MCF 10A (cell line): Measurements from ENCODE around the gene FSHB. TPM values are rescaled to one million over a fixed set of nuclear protein-coding genes. Genes with fewer than 3 reads are reported as not detected.
A peak's percentile ranks its signal among the peaks of the same experiment; 100 is the strongest.
"Not testable (repeated sequence)": the region's sequence is repeated elsewhere in the genome, so short reads cannot be mapped to it uniquely, and the experiment has no call there.

Source experiments
- BruUV-seq: library from RNA; stranded (reverse); fragments of 400-500 nt; replicated peaks from 2 replicates; lab custom pipeline; 2021; lab: Mats Ljungman, UMichigan
- CTCF ChIA-PET: fragments of 300-600 bp; sonication (Branson Sonifier 250); formaldehyde crosslinking; extraction: SDS; loops from one replicate; lab custom pipeline; 2021; ENCODE audit warnings: antibody characterized with exemption, inconsistent platforms; lab: Yijun Ruan, JAX
- POLR2A ChIA-PET: fragments of 300-600, 350-650 bp; sonication (Branson Sonifier 250); formaldehyde crosslinking; extraction: SDS; loops from one replicate; lab custom pipeline; 2020; ENCODE audit warnings: antibody characterized with exemption, inconsistent platforms; lab: Yijun Ruan, JAX
- DNase-seq: peaks from one replicate; pipeline ENCODE4 v3.0.0-alpha.2; 2018; ENCODE audit not compliant: unreplicated experiment
- H3K27ac Mint-ChIP-seq: one replicate; pipeline ENCODE4 v1.8.0; 2022; ENCODE audit warnings: mild to moderate bottlenecking, low read depth, mixed read lengths; ENCODE audit not compliant: unreplicated experiment
- H3K27me3 Mint-ChIP-seq: one replicate; pipeline ENCODE4 v1.8.0; 2022; ENCODE audit warnings: mixed read lengths; ENCODE audit not compliant: insufficient read depth, unreplicated experiment
- H3K36me3 Mint-ChIP-seq: one replicate; pipeline ENCODE4 v1.8.0; 2022; ENCODE audit warnings: mild to moderate bottlenecking, moderate library complexity, mixed read lengths; ENCODE audit not compliant: insufficient read depth, unreplicated experiment
- H3K4me1 Mint-ChIP-seq: one replicate; pipeline ENCODE4 v1.8.0; 2022; ENCODE audit warnings: mixed read lengths; ENCODE audit not compliant: insufficient read depth, unreplicated experiment
- H3K4me3 Mint-ChIP-seq: one replicate; pipeline ENCODE4 v1.8.0; 2022; ENCODE audit warnings: mild to moderate bottlenecking, moderate library complexity, mixed read lengths; ENCODE audit not compliant: unreplicated experiment
- H3K9me3 Mint-ChIP-seq: one replicate; pipeline ENCODE4 v1.8.0; 2022; ENCODE audit warnings: mixed read lengths; ENCODE audit not compliant: unreplicated experiment
- CTCF ChIP-seq: fragments of 200-600 bp; IDR thresholded peaks from one replicate; pipeline ENCODE4 v1.8.0; 2022; ENCODE audit warnings: antibody characterized with exemption, mild to moderate bottlenecking; ENCODE audit not compliant: unreplicated experiment
- intact Hi-C: fragments of 100-400 bp; cut with micrococcal nuclease; formaldehyde crosslinking; loops from 2 replicates; pipeline ENCODE4 v1.14.1; 2022
- total RNA-seq: library from RNA; stranded (reverse); gene quantifications from 2 replicates; pipeline ENCODE4 v1.2.3, GENCODE V29; 2022

The FSHB gene
- total RNA-seq, 1 experiment from 2014 or later: not detected

- intact Hi-C loops: loop anchor here (2.0 to 5.0 kb wide), 2 partner anchors 67 to 114 kb away; no protein-coding TSS in a partner anchor
- peak overlapping the region; percentile 88 for H3K27ac Mint-ChIP-seq
- no peak overlapping the region for H3K4me3 Mint-ChIP-seq
- H3K9me3 Mint-ChIP-seq: no peaks in the 10 kb centered on the region
- H3K4me1 Mint-ChIP-seq: no peaks in the 10 kb centered on the region
- no TSS peak for BruUV-seq
- TF ChIP-seq CTCF: no peak
- ChIA-PET POLR2A (interaction anchor here (0.5 to 2.3 kb wide), 5 partner anchors 11 to 124 kb away, joined by 3 to 11 read pairs (median 3); partner anchors contain the start of gene ARL14EP), CTCF (interaction anchor here (0.6 to 2.9 kb wide), 15 partner anchors 10 to 749 kb away, joined by 3 to 71 read pairs (median 5); partner anchors contain the start of gene ARL14EP)
- DNase-seq: peak; percentile 86
- no peaks in the 10 kb centered on the region for H3K27me3 Mint-ChIP-seq
- no peaks in the 10 kb centered on the region for H3K36me3 Mint-ChIP-seq
These were observed 32.9 kb upstream of the FSHB start for GRCh38 chr11:30197869-30198268.

GRCh38 chr11:30202989-30203388 is 27.8 kb upstream of the FSHB start:
- intact Hi-C loops, H3K36me3 Mint-ChIP-seq, H3K9me3 Mint-ChIP-seq, H3K4me3 Mint-ChIP-seq, DNase-seq, H3K27ac Mint-ChIP-seq, BruUV-seq, H3K27me3 Mint-ChIP-seq, POLR2A ChIA-PET, H3K4me1 Mint-ChIP-seq: not testable (repeated sequence)
- CTCF ChIA-PET: interaction anchor here (1.1 kb wide), 1 partner anchor 60 kb away, joined by 6 read pairs; no protein-coding TSS in a partner anchor

GRCh38 chr11:30203850-30204249 is 27.0 kb upstream of the FSHB start:
- H3K36me3 Mint-ChIP-seq: no peaks in the 10 kb centered on the region
- intact Hi-C loops: no loop called here
- no peak overlapping the region for H3K4me3 Mint-ChIP-seq
- no peak overlapping the region for H3K27ac Mint-ChIP-seq
- POLR2A ChIA-PET: interaction anchor here (1.0 kb wide), 1 partner anchor 119 kb away, joined by 3 read pairs; the partner anchor contains the start of gene ARL14EP
- CTCF ChIA-PET: interaction anchor here (0.5 to 1.1 kb wide), 4 partner anchors 35 to 571 kb away, joined by 3 to 8 read pairs (median 4); no protein-coding TSS in a partner anchor
- no peak for TF ChIP-seq CTCF
- DNase-seq: no peak
- no peaks in the 10 kb centered on the region for H3K4me1 Mint-ChIP-seq
- no peaks in the 10 kb centered on the region for H3K9me3 Mint-ChIP-seq
- BruUV-seq: no TSS peak
- no peaks in the 10 kb centered on the region for H3K27me3 Mint-ChIP-seq

- DNase-seq: no peak
- intact Hi-C loops: no loop called here
- POLR2A ChIA-PET: interaction anchor here (0.6 kb wide), 1 partner anchor 102 kb away, joined by 3 read pairs; no protein-coding TSS in a partner anchor
- Mint-ChIP-seq H3K4me1 (no peaks in the 10 kb centered on the region), H3K4me3 (no peak overlapping the region), H3K9me3 (no peaks in the 10 kb centered on the region), H3K27ac (no peak overlapping the region), H3K36me3 (no peaks in the 10 kb centered on the region), H3K27me3 (no peaks in the 10 kb centered on the region)
- CTCF ChIA-PET: interaction anchor here (1.1 kb wide), 1 partner anchor 10 kb away, joined by 4 read pairs; no protein-coding TSS in a partner anchor
- TF ChIP-seq CTCF: no peak
- no TSS peak for BruUV-seq
These were observed 24.4 kb upstream of the FSHB start for GRCh38 chr11:30206249-30206996.
